NT2/D1 (cell line): ENCODE data around the gene ZNF70.

Source experiments
- SUZ12 ChIP-seq: IDR thresholded peaks from 2 replicates; pipeline ENCODE4 v1.6.1; 2011; ENCODE audit not compliant: insufficient read length, insufficient read depth; ENCODE audit errors: extremely low read depth
- YY1 ChIP-seq: IDR thresholded peaks from 2 replicates; pipeline ENCODE4 v1.6.1; 2011; ENCODE audit not compliant: insufficient read length, insufficient read depth
- ZNF274 ChIP-seq: IDR thresholded peaks from 2 replicates; pipeline ENCODE4 v1.6.1; 2011; ENCODE audit warnings: mild to moderate bottlenecking, low read depth, low read length

DNA sequence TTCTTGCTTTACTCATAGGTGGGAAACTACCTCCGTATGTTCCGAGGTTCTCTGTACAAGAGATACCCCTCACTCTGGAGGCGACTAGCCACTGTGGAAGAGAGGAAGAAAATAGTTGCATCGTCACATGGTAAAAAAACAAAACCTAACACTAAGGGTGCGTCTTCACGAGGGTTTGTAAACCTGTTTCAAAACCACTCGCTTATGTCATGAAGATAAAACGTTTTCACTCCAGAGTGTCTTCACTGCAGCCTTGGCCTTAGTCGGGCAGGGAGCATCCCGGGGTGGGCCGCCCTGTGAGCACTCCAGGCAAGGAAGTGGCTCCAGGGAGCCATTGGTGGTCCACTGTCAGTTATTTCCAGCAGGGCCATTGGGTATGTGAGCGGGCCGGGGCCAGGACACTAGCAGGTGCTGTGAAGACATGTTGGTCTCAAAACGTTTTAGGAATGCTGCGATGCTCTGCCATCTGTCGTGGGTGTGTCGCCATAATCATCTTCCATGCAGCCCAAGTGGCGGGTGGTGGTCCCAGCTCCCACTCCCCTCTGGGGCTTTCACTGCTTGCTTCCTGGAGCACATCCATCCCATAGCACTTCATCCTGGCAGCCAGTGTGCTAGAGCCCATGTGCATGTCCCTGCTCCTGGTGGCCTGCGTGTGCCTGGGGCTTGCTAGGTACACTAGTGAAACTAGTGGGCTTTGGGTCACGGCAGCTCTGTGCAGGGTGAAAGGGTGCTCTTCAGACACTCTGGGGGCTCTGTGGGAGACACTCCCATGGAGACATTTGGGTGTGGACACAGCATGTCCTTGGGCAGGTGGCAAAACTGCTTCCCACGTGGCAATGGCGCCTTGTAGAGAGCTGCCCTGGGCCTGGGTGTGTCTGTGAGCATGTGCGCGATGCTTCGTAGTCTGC is 41.1 kb upstream of the ZNF70 start:
- TF ChIP-seq SUZ12 (no peak), ZNF274 (no peak), YY1 (no peak)
